PC-9 (cell line): ENCODE data around the gene HNRNPA2B1. TPM values are rescaled to one million over a fixed set of nuclear protein-coding genes. Genes with fewer than 3 reads are reported as not detected.

Experiments
- BruUV-seq: library from RNA; stranded (reverse); fragments of 400-500 nt; replicated peaks from 2 replicates; lab custom pipeline; 2021; lab: Mats Ljungman, UMichigan
- CTCF ChIA-PET: fragments of 300-600 bp; sonication (Branson Sonifier 250); formaldehyde crosslinking; loops from one replicate; lab custom pipeline; 2022; ENCODE audit warnings: antibody characterized with exemption; lab: Charles Lee
- POLR2A ChIA-PET: fragments of 300-600 bp; sonication (Branson Sonifier 250); formaldehyde crosslinking; loops from one replicate; lab custom pipeline; 2022; ENCODE audit warnings: antibody characterized with exemption; ENCODE audit not compliant: unreplicated experiment; lab: Charles Lee
- DNase-seq, 2 experiments: peaks; one replicate each; pipeline versions ENCODE4 v3.0.0 to v3.0.0-alpha.2; 2015 to 2022; ENCODE audit warnings: mixed read lengths in 1 of 2
- H2AFZ ChIP-seq: fragments of 200-600 bp; sonication (generic); 2 replicates; pipeline ENCODE4 v1.8.1; 2017; ENCODE audit warnings: antibody characterized with exemption
- H3F3A ChIP-seq: fragments of 200-600 bp; sonication (generic); 2 replicates; pipeline ENCODE4 v1.8.1; 2017; ENCODE audit warnings: antibody characterized with exemption, mild to moderate bottlenecking, low read depth; ENCODE audit not compliant: insufficient read depth
- H3K27ac ChIP-seq: fragments of 200-600 bp; sonication (generic); 2 replicates; pipeline ENCODE4 v1.6.1; 2016; ENCODE audit warnings: mixed run types
- H3K27me3 ChIP-seq: fragments of 200-600 bp; sonication (generic); 2 replicates; pipeline ENCODE4 v1.6.1; 2016; ENCODE audit warnings: low read depth, mixed run types; ENCODE audit not compliant: insufficient read depth
- H3K36me3 ChIP-seq: fragments of 200-600 bp; sonication (generic); 2 replicates; pipeline ENCODE4 v1.6.1; 2016; ENCODE audit warnings: low read depth, mixed run types
- H3K4me1 ChIP-seq: fragments of 200-600 bp; sonication (generic); replicated peaks from 2 replicates; pipeline ENCODE4 v1.6.1; 2016; ENCODE audit warnings: mixed run types; ENCODE audit not compliant: insufficient read depth
- H3K4me2 ChIP-seq: fragments of 200-600 bp; sonication (generic); 2 replicates; pipeline ENCODE4 v1.6.1; 2017; ENCODE audit warnings: mixed run types
- H3K4me3 ChIP-seq: fragments of 200-600 bp; sonication (generic); 2 replicates; pipeline ENCODE4 v1.6.1; 2016; ENCODE audit warnings: mixed run types
- H3K79me2 ChIP-seq: fragments of 200-600 bp; sonication (generic); 2 replicates; pipeline ENCODE4 v1.6.1; 2017; ENCODE audit warnings: low read depth, mixed run types
- H3K9me2 ChIP-seq: fragments of 200-600 bp; sonication (generic); 2 replicates; pipeline ENCODE4 v1.8.1; 2017; ENCODE audit warnings: mild to moderate bottlenecking; ENCODE audit not compliant: insufficient read depth
- H3K9me3 ChIP-seq: fragments of 200-600 bp; sonication (generic); 2 replicates; pipeline ENCODE4 v1.8.1; 2016; ENCODE audit warnings: low read depth; ENCODE audit not compliant: insufficient read depth
- H4K20me1 ChIP-seq: fragments of 200-600 bp; sonication (generic); 2 replicates; pipeline ENCODE4 v1.8.1; 2017; ENCODE audit not compliant: insufficient read depth
- CTCF ChIP-seq: fragments of 200-600 bp; sonication (generic); conservative IDR thresholded peaks from 2 replicates; pipeline ENCODE4 v1.6.1; 2017; ENCODE audit warnings: mixed run types, antibody characterized with exemption, mild to moderate bottlenecking, moderate library complexity
- EZH2 ChIP-seq: fragments of 200-600 bp; sonication (generic); IDR thresholded peaks from 2 replicates; pipeline ENCODE4 v1.8.0; 2017; ENCODE audit warnings: antibody characterized with exemption, low read depth
- intact Hi-C: fragments of 100-400 bp; cut with micrococcal nuclease; formaldehyde crosslinking; loops from one replicate; pipeline ENCODE4 v1.10.0; 2022; ENCODE audit not compliant: unreplicated experiment
- total RNA-seq: library from RNA; stranded (reverse); gene quantifications from 2 replicates; pipeline ENCODE4 v1.2.3, GENCODE V29; 2021

The HNRNPA2B1 gene
- total RNA-seq, 1 experiment from 2014 or later: 792 TPM

- Histone ChIP-seq H3F3A (no peaks in the 10 kb centered on the region), H3K27me3 (no peaks in the 10 kb centered on the region), H3K4me2 (no peak overlapping the region), H3K27ac (no peak overlapping the region), H4K20me1 (no peaks in the 10 kb centered on the region), H2AFZ (no peak overlapping the region), H3K9me2 (no peaks in the 10 kb centered on the region), H3K4me3 (no peak overlapping the region), H3K36me3 (no peaks in the 10 kb centered on the region), H3K4me1 (no peaks in the 10 kb centered on the region), H3K79me2 (no peaks in the 10 kb centered on the region), H3K9me3 (no peaks in the 10 kb centered on the region)
- no peak for DNase-seq
- no peak for TF ChIP-seq CTCF
- no peak for TF ChIP-seq EZH2
- no TSS peak for BruUV-seq
- CTCF ChIA-PET: interaction anchor here (0.7 kb wide), 1 partner anchor 50 kb away, joined by 3 read pairs; no protein-coding TSS in a partner anchor
- intact Hi-C loops: no loop called here
- POLR2A ChIA-PET: no interaction called here
Observed at GRCh38 chr7:26227987-26228386, 27.4 kb upstream of the HNRNPA2B1 start.

- Histone ChIP-seq H3K9me2 (no peaks in the 10 kb centered on the region), H3K27me3 (no peaks in the 10 kb centered on the region), H3F3A (no peaks in the 10 kb centered on the region), H3K27ac (no peak overlapping the region), H3K4me2 (no peak overlapping the region), H3K4me1 (no peaks in the 10 kb centered on the region), H4K20me1 (no peaks in the 10 kb centered on the region), H3K36me3 (no peaks in the 10 kb centered on the region), H3K9me3 (no peaks in the 10 kb centered on the region), H2AFZ (no peak overlapping the region), H3K4me3 (no peak overlapping the region), H3K79me2 (no peaks in the 10 kb centered on the region)
- ChIA-PET CTCF (no interaction called here), POLR2A (no interaction called here)
- no peak for DNase-seq
- TF ChIP-seq CTCF (no peak), EZH2 (no peak)
- BruUV-seq: no TSS peak
- intact Hi-C loops: no loop called here
Observed at GRCh38 chr7:26224359-26224758, 23.8 kb upstream of the HNRNPA2B1 start.

GRCh38 chr7:26216049-26216448, 15.5 kb upstream of the HNRNPA2B1 start:
- DNase-seq: no peak
- H3K4me3 ChIP-seq: no peak overlapping the region
- no peak for TF ChIP-seq CTCF
- TF ChIP-seq EZH2: no peak
- ChIA-PET CTCF (no interaction called here), POLR2A (no interaction called here)
- intact Hi-C loops: no loop called here
- no peak overlapping the region for H3K27ac ChIP-seq
- H3K4me2 ChIP-seq: no peak overlapping the region
- H4K20me1 ChIP-seq: peaks cover 5% of the 10 kb centered on the region; the same call in 1 of the 2 replicates
- no peaks in the 10 kb centered on the region for H3K27me3 ChIP-seq
- no peaks in the 10 kb centered on the region for H3K4me1 ChIP-seq
- no peaks in the 10 kb centered on the region for H3K79me2 ChIP-seq
- no peak overlapping the region for H2AFZ ChIP-seq
- no peaks in the 10 kb centered on the region for H3K9me3 ChIP-seq
- H3F3A ChIP-seq: peaks cover 45% of the 10 kb centered on the region
- H3K36me3 ChIP-seq: peaks cover 20% of the 10 kb centered on the region
- no TSS peak for BruUV-seq
- H3K9me2 ChIP-seq: no peaks in the 10 kb centered on the region
